ENCODE measurements around the gene LZTS2. TPM values are rescaled to one million over a fixed set of nuclear protein-coding genes. Genes with fewer than 3 reads are reported as not detected.

The LZTS2 gene
- total RNA-seq, 1 donor from 2014 or later, result 63.6 TPM

DNA sequence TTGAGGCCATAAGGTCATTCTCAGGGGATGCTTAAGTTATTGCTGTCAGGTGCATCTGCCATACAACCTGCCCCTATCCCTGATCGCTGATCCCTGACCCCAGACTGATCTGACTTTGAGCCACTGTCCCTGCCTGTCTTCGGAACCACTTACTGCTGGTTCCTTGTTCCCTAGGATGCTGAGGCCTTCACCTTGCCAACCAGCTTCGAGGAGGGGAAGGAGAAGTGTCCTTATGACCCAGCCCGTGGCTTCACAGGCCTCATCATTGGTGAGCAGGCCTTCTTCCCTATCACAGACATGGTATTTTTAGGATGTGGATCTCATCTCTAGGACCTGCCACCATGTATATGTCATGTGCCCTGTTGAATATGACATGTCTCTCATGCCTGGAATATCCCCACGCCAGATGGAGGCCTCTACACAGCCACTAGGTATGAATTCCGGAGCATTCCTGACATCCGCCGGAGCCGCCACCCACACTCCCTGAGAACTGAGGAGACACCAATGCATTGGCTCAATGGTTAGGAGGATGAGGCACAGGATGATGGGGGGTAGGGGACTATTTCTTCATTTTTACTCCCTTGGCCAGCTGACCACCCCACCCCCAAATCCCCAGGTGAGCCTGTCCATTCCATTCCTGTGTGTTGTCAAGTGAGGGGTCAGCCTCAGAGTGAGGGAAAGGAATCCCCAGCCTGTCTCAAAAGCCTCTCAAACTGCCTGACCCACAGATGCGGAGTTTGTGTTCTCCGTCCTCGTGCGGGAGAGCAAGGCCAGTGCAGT is 21.3 kb upstream of the LZTS2 start:
- no peak for DNase-seq (ENCODE audit: low spot score)

- DNase-seq (ENCODE audit: low spot score), result no peak
Observed at GRCh38 chr10:100978901-100979195, 20.8 kb upstream of the LZTS2 start.

- DNase-seq (ENCODE audit: low spot score), result no peak
Observed at GRCh38 chr10:100979791-100980272, 19.8 kb upstream of the LZTS2 start.

- no peak for DNase-seq (ENCODE audit: low spot score)
Observed at GRCh38 chr10:100980311-100980710, 19.3 kb upstream of the LZTS2 start.

DNA sequence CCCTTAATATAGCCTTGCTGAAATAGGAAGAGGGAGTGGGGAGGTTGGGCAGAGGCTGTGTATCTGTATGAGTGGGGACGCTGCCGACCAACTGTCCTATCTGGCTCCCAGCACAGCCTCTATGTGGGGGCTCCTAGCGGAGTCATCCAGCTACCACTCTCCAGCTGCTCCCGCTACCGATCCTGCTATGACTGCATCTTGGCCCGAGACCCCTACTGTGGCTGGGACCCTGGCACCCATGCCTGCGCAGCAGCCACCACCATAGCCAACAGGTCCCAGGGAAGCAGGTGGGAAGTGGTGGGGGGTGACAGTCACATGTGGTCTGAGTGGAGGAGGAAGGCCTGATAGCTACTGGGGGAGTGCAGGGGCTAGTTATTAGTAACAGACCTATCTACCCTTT is 18.9 kb upstream of the LZTS2 start:
- DNase-seq (ENCODE audit: low spot score), result no peak

GRCh38 chr10:100981178-100981772 is 18.3 kb upstream of the LZTS2 start:
- no peak for DNase-seq (ENCODE audit: low spot score)

GRCh38 chr10:100982916-100983830 is 16.4 kb upstream of the LZTS2 start:
- no peak for DNase-seq (ENCODE audit: low spot score)

GRCh38 chr10:100983868-100984671 is 15.5 kb upstream of the LZTS2 start:
- peak; percentile 23 for DNase-seq (ENCODE audit: low spot score)

- no peak for DNase-seq (ENCODE audit: low spot score)
Observed at GRCh38 chr10:100984672-100985177, 14.9 kb upstream of the LZTS2 start.

- no peak for DNase-seq (ENCODE audit: low spot score)
Observed at GRCh38 chr10:100985336-100985735, 14.3 kb upstream of the LZTS2 start.

DNA sequence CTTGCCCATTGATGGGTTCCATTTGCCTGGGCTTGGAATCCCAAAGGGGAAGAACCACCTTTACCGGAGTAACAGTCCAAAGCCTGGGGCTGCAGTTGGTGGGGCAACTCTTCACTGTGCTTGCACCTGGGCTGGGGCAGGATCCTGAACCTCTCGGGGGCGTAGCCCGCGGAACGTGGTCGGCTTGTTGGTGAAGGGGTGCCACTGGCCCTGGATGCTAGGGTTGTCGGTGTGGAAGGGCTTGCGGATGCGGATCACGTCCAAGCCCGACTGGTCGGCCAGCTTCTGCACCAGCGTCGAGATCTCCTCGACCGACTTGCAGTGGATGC is 13.0 kb upstream of the LZTS2 start:
- DNase-seq (ENCODE audit: low spot score), result no peak

- peak; percentile 87 for DNase-seq (ENCODE audit: low spot score)
Observed at GRCh38 chr10:100986952-100987684, 12.5 kb upstream of the LZTS2 start, which contains the start of the genes MRPL43 and TWNK. TSS of gene MRPL43 (minus strand) at chr10:100987497. CDS start at chr10:100987443, 54 bp downstream. TSS of gene TWNK (plus strand) at chr10:100987543. CDS start at chr10:100988211, 668 bp downstream.

DNA sequence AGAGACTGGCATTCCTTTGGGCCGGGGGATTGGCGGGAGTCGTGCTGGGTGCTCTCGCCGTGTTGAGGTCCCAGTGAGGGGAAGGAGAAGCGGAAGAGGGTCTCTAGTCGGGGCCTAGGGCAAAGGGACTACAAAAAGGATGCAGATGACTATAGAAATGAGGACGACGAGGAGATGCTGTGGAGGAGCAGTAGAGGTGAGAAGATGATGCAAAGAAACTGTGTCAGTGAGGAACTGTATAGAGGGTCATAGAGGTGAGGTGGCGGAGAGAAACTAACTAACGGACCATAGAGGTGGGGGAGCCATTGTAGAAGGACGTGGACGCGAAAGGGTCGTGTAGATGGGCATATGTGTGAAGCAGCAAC is 11.9 kb upstream of the LZTS2 start:
- DNase-seq (ENCODE audit: low spot score), result no peak

GRCh38 chr10:100988166-100988565 is 11.4 kb upstream of the LZTS2 start:
- DNase-seq (ENCODE audit: low spot score), result no peak

DNA sequence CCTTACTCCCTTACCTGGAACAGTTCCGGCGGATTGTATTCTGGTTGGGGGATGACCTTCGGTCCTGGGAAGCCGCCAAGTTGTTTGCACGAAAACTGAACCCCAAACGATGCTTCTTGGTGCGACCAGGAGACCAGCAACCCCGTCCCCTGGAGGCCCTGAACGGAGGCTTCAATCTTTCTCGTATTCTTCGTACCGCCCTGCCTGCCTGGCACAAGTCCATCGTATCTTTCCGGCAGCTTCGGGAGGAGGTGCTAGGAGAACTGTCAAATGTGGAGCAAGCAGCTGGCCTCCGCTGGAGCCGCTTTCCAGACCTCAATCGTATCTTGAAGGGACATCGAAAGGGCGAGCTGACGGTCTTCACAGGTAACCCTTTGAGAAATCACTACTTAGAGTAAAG is 10.5 kb upstream of the LZTS2 start:
- DNase-seq (ENCODE audit: low spot score), result no peak

- no peak for DNase-seq (ENCODE audit: low spot score)
Observed at GRCh38 chr10:100993986-100994708, 5.5 kb upstream of the LZTS2 start.

- DNase-seq (ENCODE audit: low spot score), result no peak
Observed at GRCh38 chr10:100995181-100995580, 4.4 kb upstream of the LZTS2 start.

DNA sequence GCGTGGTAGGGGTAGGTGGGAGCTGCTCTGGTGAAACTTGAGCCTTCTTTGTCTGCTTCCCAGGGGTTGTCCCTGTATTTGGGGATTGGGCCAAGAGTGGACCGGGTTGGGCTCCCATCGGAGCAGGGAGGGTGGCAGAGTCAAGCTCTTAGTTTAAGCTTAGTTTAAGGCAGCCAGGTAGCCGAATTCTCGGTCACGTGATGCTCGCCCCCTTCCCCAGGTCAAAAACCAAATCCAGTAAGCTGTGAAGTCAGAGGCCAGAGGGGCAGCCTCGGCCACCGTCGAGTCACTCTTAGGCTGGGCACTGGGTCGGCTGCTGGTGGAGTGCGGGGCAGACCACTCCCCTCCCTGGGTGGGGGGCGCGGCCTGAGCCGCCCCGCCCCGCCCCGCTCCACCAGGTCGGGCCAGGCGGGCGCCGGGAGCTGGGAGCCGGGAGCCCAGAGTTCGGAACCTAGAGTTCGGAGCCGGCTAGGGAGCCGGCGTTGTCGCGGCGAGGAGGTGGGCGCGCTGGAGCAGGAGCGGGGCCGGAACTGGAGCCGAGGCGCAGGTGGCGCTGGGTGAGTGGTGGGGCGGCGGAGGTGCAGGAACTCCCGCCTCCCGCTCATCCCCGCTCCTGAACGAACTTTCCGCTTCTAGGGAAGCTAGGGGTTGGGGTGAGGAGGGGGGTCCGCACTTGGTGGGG is 2.8 kb upstream of the LZTS2 start:
- no peak for DNase-seq (ENCODE audit: low spot score)

DNA sequence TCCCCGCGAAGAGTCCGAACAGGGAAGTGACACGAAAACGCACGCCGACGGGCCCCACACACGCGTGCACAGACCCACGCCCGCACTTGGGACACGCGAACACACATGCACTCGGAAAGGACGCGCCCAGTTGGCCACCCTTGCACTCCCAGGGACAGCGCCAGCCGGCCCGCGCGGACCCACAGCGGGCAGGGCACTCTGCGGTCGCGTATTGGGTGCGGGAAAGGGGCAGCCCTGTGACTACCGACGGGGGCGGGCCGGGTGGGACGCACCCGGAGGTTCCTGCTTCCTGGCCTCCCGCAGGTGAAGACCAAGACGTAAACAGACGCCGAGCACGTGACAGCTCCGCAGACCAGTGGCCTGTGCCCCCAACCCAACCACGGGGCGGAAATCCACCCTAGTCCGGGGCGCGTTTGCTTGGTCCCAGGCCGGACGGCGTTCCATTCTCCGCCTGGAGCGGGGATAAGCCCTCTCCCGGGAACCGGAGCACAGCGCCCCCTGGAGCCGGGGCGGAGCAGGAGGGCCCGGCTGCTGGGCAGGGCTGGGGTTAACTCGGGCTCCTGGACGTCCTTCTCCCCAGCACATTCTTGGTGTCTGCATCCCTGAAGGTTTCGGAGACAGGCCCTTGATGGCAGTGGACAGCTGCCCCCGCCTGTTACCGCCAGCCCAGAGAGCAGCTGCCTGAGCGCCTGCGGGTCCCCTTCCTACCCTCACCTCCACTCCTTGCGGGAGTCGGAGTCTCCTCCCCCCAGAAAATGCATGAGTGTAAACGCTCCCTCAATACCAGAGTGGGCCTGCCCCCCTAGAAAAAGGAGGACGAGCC is 2.0 kb upstream of the LZTS2 start:
- DNase-seq (ENCODE audit: low spot score), result peak; percentile 84

All from ureter (tissue), 1 donor.